ENCODE data around the gene FCAMR.
A peak's percentile ranks its signal among the peaks of the same experiment; 100 is the strongest.

FCAMR gene

GRCh38 chr1:206998816-206999215 lies 28.6 kb upstream of the FCAMR start:
- no peak overlapping the region for H3K27ac ChIP-seq
- TF ChIP-seq ZFX (IDR thresholded peaks at IDR 0.05) = no peak
- no peak for TF ChIP-seq CTCF (conservative IDR thresholded peaks at IDR 0.05)

DNA sequence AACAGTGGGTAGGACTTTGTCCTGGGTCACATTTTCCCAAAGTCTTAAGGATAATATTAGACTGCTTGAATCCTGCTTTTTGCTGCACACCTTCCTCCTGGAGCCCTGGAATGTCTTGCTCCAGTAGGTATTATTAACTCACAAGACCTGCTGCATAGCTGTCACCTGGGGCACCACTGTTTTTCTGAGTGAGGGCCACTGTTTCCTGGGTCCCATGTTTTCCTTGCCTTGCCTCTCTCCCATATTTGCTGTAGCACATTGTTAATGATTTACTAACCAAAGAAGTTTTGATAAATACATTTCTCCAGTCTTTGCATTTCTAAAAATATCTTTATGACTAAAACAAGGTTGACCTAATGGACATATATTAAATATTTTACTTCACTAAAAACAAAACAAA lies 22.5 kb upstream of the FCAMR start:
- no peak for TF ChIP-seq CTCF (conservative IDR thresholded peaks at IDR 0.05)
- TF ChIP-seq ZFX (IDR thresholded peaks at IDR 0.05) = no peak
- no peak overlapping the region for H3K27ac ChIP-seq

- no peak overlapping the region for H3K27ac ChIP-seq
- TF ChIP-seq CTCF (conservative IDR thresholded peaks at IDR 0.05) = no peak
- TF ChIP-seq ZFX (IDR thresholded peaks at IDR 0.05) = no peak
Measured at GRCh38 chr1:206987873-206988272, 17.6 kb upstream of the FCAMR start.

GRCh38 chr1:206986885-206987284 lies 16.6 kb upstream of the FCAMR start:
- no peak overlapping the region for H3K27ac ChIP-seq
- TF ChIP-seq CTCF (conservative IDR thresholded peaks at IDR 0.05) = no peak
- TF ChIP-seq ZFX (IDR thresholded peaks at IDR 0.05) = no peak

DNA sequence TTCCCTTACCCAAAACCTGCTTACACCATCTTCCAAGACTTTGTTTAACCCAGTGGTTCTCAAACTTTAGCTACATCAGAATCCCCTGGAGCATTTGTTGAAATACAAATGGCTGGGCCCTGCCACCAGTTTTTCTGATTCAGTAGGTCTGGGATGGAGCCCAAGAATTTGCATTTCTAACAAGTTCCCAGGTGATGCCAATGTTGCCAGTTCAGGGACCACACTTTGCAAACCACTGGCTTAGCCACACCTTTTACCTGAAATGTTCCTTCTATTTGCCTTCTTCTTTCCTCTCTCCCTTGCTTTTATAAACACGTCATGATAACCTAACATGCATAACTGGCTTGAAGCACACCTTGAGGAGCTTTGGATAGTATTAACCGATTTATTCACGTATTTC lies 16.1 kb upstream of the FCAMR start:
- H3K27ac ChIP-seq = no peak overlapping the region
- TF ChIP-seq CTCF (conservative IDR thresholded peaks at IDR 0.05) = no peak

GRCh38 chr1:206985162-206985749 lies 15.0 kb upstream of the FCAMR start:
- no peak for TF ChIP-seq ZFX (IDR thresholded peaks at IDR 0.05)
- TF ChIP-seq CTCF (conservative IDR thresholded peaks at IDR 0.05) = no peak
- no peak overlapping the region for H3K27ac ChIP-seq

DNA sequence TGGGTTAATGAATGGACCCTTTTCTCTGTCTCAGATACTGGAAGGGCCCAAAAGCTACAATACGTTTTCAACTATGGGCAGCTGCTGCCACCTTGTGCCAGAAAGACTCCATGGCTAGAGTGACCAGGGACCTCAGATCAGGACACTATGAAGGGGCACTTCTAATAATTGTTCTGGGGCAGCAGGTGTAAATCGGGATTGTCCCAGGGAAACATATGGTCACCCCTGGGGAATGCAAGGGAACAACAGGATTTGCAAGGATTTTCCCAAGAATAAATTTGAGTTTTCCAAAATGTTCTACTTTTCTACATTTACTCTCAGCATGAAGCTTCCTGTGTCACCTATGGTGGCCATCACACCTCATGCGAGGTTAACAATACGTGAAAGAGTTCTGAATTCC lies 12.0 kb upstream of the FCAMR start:
- TF ChIP-seq CTCF (conservative IDR thresholded peaks at IDR 0.05) (peak; percentile 91), ZFX (IDR thresholded peaks at IDR 0.05) (no peak)
- no peak overlapping the region for H3K27ac ChIP-seq

All from C4-2B (cell line).